Karpas-422 (cell line): Measurements from ENCODE around the gene CDK15. TPM values are rescaled to one million over a fixed set of nuclear protein-coding genes. Genes with fewer than 3 reads are reported as not detected.

Source experiments
- DNase-seq: peaks from one replicate; pipeline ENCODE4 v3.0.0-alpha.2; 2015
- H2AFZ ChIP-seq: fragments of 200-600 bp; sonication (generic); 2 replicates; pipeline ENCODE4 v1.6.1; 2014; ENCODE audit warnings: antibody characterized with exemption, low read length, mixed read lengths
- H3K27ac ChIP-seq: fragments of 200-600 bp; sonication (generic); 2 replicates; pipeline ENCODE4 v1.5.1; 2014; ENCODE audit warnings: mild to moderate bottlenecking, low read length, moderate library complexity
- H3K27me3 ChIP-seq: fragments of 200-600 bp; sonication (generic); 2 replicates; pipeline ENCODE4 v1.6.1; 2014; ENCODE audit warnings: low read length, mixed read lengths
- H3K36me3 ChIP-seq: fragments of 200-600 bp; sonication (generic); 2 replicates; pipeline ENCODE4 v1.6.1; 2014; ENCODE audit warnings: low read length, mixed read lengths; ENCODE audit not compliant: insufficient read depth
- H3K4me1 ChIP-seq: fragments of 200-600 bp; sonication (generic); 2 replicates; pipeline ENCODE4 v1.6.1; 2014; ENCODE audit warnings: mild to moderate bottlenecking, low read length, mixed read lengths
- H3K4me2 ChIP-seq: fragments of 200-600 bp; sonication (generic); 2 replicates; pipeline ENCODE4 v1.6.1; 2014; ENCODE audit warnings: low read length, low read depth, mild to moderate bottlenecking; ENCODE audit not compliant: poor library complexity, severe bottlenecking
- H3K4me3 ChIP-seq: fragments of 200-600 bp; sonication (generic); 2 replicates; pipeline ENCODE4 v1.5.1; 2014; ENCODE audit warnings: mild to moderate bottlenecking, antibody characterized with exemption, low read length, mixed read lengths
- H3K79me2 ChIP-seq: fragments of 200-600 bp; sonication (generic); 2 replicates; pipeline ENCODE4 v1.6.1; 2014; ENCODE audit warnings: mild to moderate bottlenecking, low read length, mixed read lengths
- H3K9ac ChIP-seq: fragments of 200-600 bp; sonication (generic); 2 replicates; pipeline ENCODE4 v1.6.0; 2014; ENCODE audit warnings: low read length
- H3K9me2 ChIP-seq: fragments of 200-600 bp; sonication (generic), shearing (Covaris generic); replicated peaks from 2 replicates; pipeline ENCODE4 v1.6.0; 2014; ENCODE audit warnings: mild to moderate bottlenecking, low read length, moderate library complexity; ENCODE audit not compliant: insufficient read depth
- H3K9me3 ChIP-seq: fragments of 300-700, 200-600 bp; sonication (generic); 2 replicates; pipeline ENCODE4 v1.6.1; 2014; ENCODE audit warnings: low read length, mixed read lengths
- H4K20me1 ChIP-seq: fragments of 200-600 bp; sonication (generic); 2 replicates; pipeline ENCODE4 v1.6.1; 2014; ENCODE audit warnings: mild to moderate bottlenecking, antibody characterized with exemption, low read length, low read depth; ENCODE audit not compliant: insufficient read depth
- total RNA-seq: library from RNA; depleted of rRNA; stranded (reverse); fragments of >200 nt; shearing (Covaris generic); gene quantifications from 2 replicates; pipeline ENCODE4 v1.2.3, GENCODE V29; 2014; ENCODE audit warnings: low replicate concordance

CDK15 gene
- total RNA-seq, 1 experiment from 2014 or later = not detected

DNA sequence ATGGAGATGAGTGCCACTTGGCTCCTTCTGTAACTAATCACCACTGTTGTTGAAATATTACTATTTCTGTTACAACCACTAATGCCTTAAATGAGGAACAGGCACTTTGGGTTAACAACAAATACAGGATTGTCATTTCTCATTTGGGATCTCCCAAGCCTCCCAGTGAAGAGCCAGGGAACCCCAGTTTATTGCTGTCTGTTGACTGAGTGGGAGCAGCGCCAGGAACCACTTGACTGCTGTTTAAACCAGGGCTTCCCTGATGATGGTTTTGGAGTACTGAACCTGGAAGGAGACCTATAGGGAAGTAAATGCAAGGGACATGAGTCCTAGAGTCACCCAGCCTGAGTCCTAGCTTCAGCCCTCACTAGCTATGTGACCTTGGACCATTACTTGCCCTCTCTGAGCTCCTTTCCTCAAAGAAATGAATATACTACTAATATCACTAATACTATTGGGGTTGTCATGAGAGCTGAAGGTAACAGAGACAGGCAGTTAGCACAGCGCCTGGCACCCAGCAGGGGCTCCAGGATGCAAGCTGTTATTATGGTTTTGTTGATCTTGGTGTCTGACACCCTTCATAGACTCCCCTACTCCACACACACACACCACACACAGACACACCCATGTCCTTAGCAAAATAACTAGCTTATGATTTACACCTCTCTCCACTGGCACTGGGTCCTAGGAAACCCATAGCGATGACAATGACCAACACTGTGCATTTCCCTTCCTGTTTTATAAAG lies 123.1 kb downstream of the CDK15 start:
- H3K9me2 ChIP-seq = no peaks in the 10 kb centered on the region
- peaks cover 17% of the 10 kb centered on the region for H3K4me1 ChIP-seq
- no peak overlapping the region for H3K4me3 ChIP-seq

GRCh38 chr2:201930043-201930442 lies 123.7 kb downstream of the CDK15 start:
- Histone ChIP-seq H3K36me3 (no peaks in the 10 kb centered on the region), H3K79me2 (no peaks in the 10 kb centered on the region), H3K27me3 (no peaks in the 10 kb centered on the region), H3K9ac (no peak overlapping the region), H3K9me2 (no peaks in the 10 kb centered on the region), H3K27ac (no peak overlapping the region), H3K4me1 (peaks cover 13% of the 10 kb centered on the region), H4K20me1 (no peaks in the 10 kb centered on the region), H3K9me3 (no peaks in the 10 kb centered on the region), H3K4me3 (no peak overlapping the region), H2AFZ (no peak overlapping the region), H3K4me2 (no peak overlapping the region)
- DNase-seq = no peak

More for the DNA sequence above, 123.1 kb downstream of the CDK15 start:
- Histone ChIP-seq H2AFZ (no peak overlapping the region), H4K20me1 (no peaks in the 10 kb centered on the region), H3K79me2 (no peaks in the 10 kb centered on the region), H3K27me3 (no peaks in the 10 kb centered on the region), H3K27ac (no peak overlapping the region), H3K9me3 (no peaks in the 10 kb centered on the region), H3K9ac (no peak overlapping the region), H3K36me3 (no peaks in the 10 kb centered on the region), H3K4me2 (no peak overlapping the region)
- no peak for DNase-seq

GRCh38 chr2:201930831-201931230 lies 124.5 kb downstream of the CDK15 start:
- no peaks in the 10 kb centered on the region for H3K27me3 ChIP-seq
- H4K20me1 ChIP-seq = no peaks in the 10 kb centered on the region
- H3K4me2 ChIP-seq = no peak overlapping the region
- H3K9me3 ChIP-seq = no peaks in the 10 kb centered on the region
- no peaks in the 10 kb centered on the region for H3K79me2 ChIP-seq
- H3K4me3 ChIP-seq = no peak overlapping the region
- H3K27ac ChIP-seq = no peak overlapping the region
- no peak for DNase-seq
- no peaks in the 10 kb centered on the region for H3K36me3 ChIP-seq
- peaks cover 10% of the 10 kb centered on the region for H3K4me1 ChIP-seq
- H3K9me2 ChIP-seq = no peaks in the 10 kb centered on the region
- H2AFZ ChIP-seq = no peak overlapping the region
- no peak overlapping the region for H3K9ac ChIP-seq

DNA sequence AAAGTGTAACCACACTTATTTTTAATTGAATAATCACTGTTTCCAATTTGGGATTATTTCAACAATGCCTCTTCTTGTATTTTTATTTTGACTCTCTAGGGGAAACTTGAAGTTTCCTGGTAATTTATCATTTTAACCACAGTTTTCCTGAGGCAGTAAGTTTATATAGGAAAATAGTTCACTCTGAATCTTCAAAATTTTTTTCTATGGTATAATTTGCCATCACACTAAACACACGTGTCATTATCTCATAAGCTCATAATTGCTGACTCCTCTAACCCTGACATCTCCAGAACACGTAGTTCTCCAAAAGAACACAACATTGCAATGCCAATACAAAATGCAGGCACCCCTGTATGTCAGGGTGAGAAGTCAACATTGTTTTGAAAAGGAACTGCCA lies 125.1 kb downstream of the CDK15 start:
- Histone ChIP-seq H3K4me3 (no peak overlapping the region), H4K20me1 (no peaks in the 10 kb centered on the region), H3K9me3 (no peaks in the 10 kb centered on the region), H3K9me2 (no peaks in the 10 kb centered on the region), H3K4me1 (peaks cover 10% of the 10 kb centered on the region), H3K4me2 (no peak overlapping the region), H3K27ac (no peak overlapping the region), H3K36me3 (no peaks in the 10 kb centered on the region), H3K27me3 (no peaks in the 10 kb centered on the region), H3K9ac (no peak overlapping the region), H2AFZ (no peak overlapping the region), H3K79me2 (no peaks in the 10 kb centered on the region)
- no peak for DNase-seq

GRCh38 chr2:201931951-201932350 lies 125.6 kb downstream of the CDK15 start:
- no peak overlapping the region for H3K4me3 ChIP-seq
- no peak overlapping the region for H3K9ac ChIP-seq
- no peak overlapping the region for H2AFZ ChIP-seq
- H3K27ac ChIP-seq = no peak overlapping the region
- peaks cover 7% of the 10 kb centered on the region for H3K4me1 ChIP-seq
- H3K79me2 ChIP-seq = no peaks in the 10 kb centered on the region
- H3K9me3 ChIP-seq = no peaks in the 10 kb centered on the region
- no peaks in the 10 kb centered on the region for H3K36me3 ChIP-seq
- DNase-seq = no peak
- no peak overlapping the region for H3K4me2 ChIP-seq
- H4K20me1 ChIP-seq = no peaks in the 10 kb centered on the region
- H3K27me3 ChIP-seq = no peaks in the 10 kb centered on the region
- H3K9me2 ChIP-seq = no peaks in the 10 kb centered on the region

DNA sequence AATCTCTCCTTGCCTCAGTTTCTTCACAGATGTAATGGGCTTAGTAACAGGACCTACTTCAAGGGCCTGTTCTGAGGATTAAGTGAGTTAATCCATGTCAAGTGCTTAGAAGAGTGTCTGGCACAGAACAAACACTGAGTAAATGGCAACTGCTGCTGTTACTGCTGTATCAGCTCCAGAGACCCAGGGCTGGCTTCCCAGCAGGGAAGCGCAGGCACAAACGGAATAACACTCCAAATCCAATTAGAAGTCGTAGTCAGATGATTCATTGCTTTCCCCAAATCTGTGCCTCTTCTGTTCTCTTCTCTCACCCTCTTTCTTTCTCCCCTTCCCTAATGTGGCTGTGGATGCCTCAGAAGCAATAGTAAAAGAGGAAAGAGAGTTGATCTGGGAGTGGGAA lies 126.2 kb downstream of the CDK15 start:
- Histone ChIP-seq H3K4me1 (peaks cover 2% of the 10 kb centered on the region), H3K27me3 (no peaks in the 10 kb centered on the region), H3K9ac (no peak overlapping the region), H3K36me3 (no peaks in the 10 kb centered on the region), H3K79me2 (no peaks in the 10 kb centered on the region), H2AFZ (no peak overlapping the region), H3K9me2 (no peaks in the 10 kb centered on the region), H3K27ac (no peak overlapping the region), H3K9me3 (no peaks in the 10 kb centered on the region), H3K4me3 (no peak overlapping the region), H4K20me1 (no peaks in the 10 kb centered on the region), H3K4me2 (no peak overlapping the region)
- DNase-seq = no peak

DNA sequence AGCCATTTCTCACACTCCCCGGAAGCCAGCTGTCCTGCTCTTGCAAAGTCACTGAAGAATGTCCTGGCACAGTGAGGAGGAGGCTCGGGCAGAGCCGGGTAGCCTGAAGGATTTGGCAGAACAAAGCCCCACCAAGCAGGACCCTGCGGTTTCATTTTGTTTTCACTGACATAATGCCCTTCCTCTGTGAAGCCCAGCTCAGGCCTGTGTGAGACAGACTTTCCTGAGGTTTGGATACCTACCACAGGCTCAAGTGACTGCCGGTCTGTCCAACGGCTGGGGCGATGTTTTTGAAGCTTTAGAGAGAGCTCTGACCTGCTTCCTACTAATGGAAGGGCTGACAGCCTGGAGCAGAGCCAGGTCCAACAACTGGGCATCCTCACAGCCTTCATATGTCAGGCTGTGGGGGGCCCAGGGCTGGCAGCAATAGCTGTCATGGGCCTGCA lies 127.5 kb downstream of the CDK15 start:
- Histone ChIP-seq H3K9ac (no peak overlapping the region), H3K27ac (no peak overlapping the region), H3K27me3 (no peaks in the 10 kb centered on the region)

DNA sequence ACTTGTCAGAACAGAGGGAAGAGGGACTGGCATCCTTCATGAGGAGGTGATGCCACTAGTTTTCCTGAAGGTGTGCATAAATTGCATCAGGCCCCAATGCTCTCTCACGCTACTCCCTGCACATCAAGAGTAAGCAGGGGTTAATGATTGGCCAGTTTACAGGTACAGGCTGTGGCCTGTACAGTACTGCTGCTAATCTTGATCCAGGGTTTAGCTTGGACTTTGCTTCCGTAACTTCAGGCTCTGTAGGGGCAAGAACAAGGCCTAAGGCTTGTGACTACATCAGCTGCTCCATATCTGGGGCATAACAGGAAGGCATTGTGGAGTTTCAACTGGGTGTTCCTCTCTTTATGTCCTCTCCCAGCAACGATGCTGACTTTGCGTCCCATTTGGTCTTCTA lies 130.5 kb downstream of the CDK15 start:
- Histone ChIP-seq H3K79me2 (no peaks in the 10 kb centered on the region), H2AFZ (no peak overlapping the region), H3K4me2 (no peak overlapping the region)

More for the DNA sequence above, 127.5 kb downstream of the CDK15 start:
- Histone ChIP-seq H4K20me1 (no peaks in the 10 kb centered on the region), H3K4me1 (no peaks in the 10 kb centered on the region), H3K9me3 (no peaks in the 10 kb centered on the region), H3K4me2 (no peak overlapping the region), H3K79me2 (no peaks in the 10 kb centered on the region), H3K4me3 (no peak overlapping the region), H3K9me2 (no peaks in the 10 kb centered on the region), H3K36me3 (no peaks in the 10 kb centered on the region), H2AFZ (no peak overlapping the region)
- no peak for DNase-seq

More for the DNA sequence above, 130.5 kb downstream of the CDK15 start:
- H3K27ac ChIP-seq = no peak overlapping the region
- H3K9ac ChIP-seq = no peak overlapping the region
- no peaks in the 10 kb centered on the region for H3K9me3 ChIP-seq
- no peaks in the 10 kb centered on the region for H4K20me1 ChIP-seq
- no peaks in the 10 kb centered on the region for H3K9me2 ChIP-seq
- H3K36me3 ChIP-seq = no peaks in the 10 kb centered on the region
- DNase-seq = no peak
- no peaks in the 10 kb centered on the region for H3K27me3 ChIP-seq
- no peak overlapping the region for H3K4me3 ChIP-seq
- no peaks in the 10 kb centered on the region for H3K4me1 ChIP-seq
